COLO829 (cell line): ENCODE results near the gene TDRD3.

Experiments
- DNase-seq: peaks from one replicate; pipeline ENCODE4 v3.0.0; 2012; ENCODE audit warnings: low spot score

Gene TDRD3

DNA sequence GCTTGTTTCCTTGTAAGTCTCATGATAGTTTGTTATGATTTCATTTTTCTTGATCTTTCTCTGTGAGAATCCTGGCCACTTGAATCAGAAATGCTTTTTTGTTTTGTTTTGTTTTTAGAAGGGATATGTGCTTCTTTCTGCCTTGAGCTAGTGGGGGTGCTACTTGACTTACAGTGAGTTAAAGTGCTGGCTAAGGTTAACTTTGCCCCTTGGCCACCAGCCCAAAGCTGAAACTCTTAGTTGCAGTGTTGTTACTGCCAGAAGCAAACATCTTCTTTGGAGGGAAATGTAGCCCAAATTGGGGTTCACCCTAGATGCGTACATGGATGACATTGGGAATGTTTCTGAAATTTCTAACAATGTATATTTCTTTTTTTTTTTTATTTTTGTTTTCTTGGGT is 57.4 kb downstream of the TDRD3 start:
- DNase-seq: no peak

DNA sequence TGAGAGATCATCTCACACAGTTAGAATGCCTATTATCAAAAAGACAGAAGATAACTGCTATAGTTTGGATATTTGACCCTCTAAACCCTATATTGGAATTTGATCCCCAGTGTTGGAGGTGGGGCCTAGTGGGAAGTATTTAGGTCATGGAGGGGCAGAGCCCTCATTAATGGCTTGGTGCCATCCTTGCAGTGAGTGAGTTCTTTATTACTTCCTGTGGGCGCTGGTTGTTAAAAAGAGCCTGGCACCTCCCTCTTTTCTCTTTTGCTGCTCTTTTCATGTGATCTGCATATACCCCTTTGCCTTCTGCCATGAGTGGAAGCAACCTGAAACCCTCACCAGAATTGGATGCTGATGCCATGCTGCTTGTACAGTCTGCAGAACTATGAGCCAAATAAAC is 66.8 kb downstream of the TDRD3 start:
- DNase-seq: no peak

DNA sequence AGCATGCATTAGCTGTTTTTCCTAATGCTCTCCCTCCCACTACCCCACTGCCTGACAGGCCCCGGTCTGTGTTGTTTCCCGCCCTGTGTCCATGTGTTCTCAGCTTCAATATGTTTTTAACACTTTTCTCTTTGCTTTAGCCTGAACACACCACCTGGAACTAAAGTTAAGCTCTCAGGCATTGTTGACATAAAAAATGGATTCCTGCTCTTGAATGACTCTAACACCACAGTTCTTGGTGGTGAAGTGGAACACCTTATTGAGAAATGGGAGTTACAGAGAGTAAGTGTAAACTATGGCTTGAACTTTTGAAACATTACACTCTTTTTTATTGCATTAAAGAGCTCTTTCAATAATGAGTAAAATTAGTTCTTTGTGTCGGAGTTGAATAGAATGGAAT is 70.1 kb downstream of the TDRD3 start:
- DNase-seq: no peak

DNA sequence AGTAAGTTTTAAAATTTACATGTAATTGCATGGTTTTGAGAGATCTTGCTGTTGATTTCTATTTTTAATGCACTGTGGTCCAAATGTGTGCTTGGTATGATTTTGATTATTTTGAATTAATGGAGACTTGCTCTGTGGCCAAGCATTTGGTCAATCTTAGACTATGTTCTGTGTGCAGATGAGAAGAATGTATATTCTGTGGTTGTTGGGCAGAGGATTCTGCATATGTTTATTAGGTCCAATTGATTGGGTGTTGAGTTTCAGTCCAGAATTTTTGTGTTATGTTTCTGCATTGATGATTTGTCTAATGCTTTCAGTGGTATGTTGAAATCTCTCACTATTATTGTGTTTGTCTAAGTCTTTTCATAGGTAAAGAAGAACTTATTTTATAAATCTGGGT is 82.3 kb downstream of the TDRD3 start:
- no peak for DNase-seq

DNA sequence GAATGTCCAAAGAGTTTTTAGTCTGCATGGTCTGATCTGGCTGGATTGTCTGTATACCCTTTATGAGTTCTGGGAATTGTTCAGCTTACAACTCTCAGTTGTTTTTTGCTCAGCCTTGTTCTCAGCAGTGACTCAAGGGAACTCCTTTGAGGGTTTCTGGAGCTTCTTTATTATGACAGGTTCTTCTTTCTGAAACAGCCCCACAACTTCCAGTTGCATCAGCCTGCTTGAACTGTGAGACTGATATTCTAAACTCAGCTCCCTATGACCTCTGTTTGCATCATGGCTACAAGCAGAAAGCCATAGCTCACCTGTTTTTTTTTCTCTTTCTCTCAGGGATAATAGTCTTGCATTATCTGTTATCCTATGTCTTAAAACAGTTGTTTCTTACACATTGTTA is 85.0 kb downstream of the TDRD3 start:
- no peak for DNase-seq

DNA sequence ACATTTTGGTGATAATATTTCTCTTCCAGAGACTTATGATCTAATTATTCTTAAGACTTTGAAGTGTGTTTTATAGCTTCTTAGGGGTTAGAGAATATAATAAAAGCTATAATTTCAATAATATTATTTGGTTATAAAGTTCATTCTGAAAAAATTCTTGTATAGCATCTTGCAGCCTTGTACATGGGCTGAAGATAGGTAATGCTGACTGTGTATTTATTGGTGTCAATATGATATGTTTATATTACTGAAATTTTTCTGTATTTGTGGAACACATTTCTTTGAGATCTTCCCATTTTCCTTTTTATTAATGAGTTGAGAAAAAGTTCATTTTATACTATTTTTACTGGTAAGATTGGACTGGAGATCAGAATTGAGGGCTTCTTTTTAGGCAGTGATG is 87.8 kb downstream of the TDRD3 start:
- DNase-seq: no peak

DNA sequence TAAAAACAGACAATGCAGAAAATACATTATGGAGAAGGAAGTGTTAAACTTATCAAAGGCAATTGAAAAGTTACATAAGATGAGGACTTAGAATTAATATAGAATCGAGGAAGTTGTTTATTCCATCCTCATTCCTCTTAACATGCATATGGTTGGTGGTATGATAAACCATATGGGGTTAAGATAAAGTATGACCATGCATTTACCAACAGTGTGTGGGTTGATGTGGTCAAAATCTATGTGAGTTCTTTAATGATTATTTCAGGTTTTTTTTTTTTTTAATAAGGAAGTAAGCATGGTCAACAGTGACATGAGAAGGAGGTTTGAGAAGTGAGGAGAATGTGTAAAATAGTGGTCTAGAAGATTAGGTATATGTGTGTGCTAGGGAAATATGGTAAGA is 94.5 kb downstream of the TDRD3 start:
- DNase-seq: no peak

DNA sequence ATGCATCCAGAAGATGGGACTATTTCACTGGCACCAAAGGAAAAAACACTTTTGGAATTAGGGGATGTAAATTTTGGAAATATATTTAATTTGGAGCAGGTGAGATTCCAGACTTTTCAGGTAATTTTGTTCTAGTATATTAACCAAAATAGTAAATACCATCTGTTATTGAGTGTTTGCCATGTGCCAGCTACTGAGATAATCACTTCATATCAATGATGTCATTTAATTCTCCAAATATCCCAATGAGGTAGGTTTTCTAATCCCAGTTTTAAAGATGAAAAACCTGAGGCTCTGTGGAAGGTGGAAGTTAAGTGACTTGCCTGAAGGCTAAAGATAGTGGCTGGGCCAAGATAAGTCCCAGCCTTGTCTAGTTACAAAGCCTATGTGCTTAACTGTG is 95.2 kb downstream of the TDRD3 start:
- no peak for DNase-seq

DNA sequence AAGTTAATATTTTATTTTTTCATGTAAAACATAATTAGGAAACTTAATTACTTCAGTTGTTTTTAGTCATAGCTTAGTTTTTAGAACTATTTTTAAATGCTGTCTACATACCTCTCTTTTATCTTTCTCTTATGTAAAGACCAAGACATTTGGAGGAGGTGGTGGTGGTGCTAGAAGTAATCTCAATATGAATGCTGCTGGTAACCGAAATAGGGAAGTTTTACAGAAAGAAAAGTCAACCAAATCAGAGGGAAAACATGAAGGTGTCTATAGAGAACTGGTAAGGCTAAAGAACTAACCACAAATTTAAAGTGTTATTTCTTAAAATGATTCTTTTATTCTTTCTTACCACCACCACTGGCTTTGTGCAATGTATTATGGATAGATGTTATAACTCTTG is 97.3 kb downstream of the TDRD3 start:
- no peak for DNase-seq

DNA sequence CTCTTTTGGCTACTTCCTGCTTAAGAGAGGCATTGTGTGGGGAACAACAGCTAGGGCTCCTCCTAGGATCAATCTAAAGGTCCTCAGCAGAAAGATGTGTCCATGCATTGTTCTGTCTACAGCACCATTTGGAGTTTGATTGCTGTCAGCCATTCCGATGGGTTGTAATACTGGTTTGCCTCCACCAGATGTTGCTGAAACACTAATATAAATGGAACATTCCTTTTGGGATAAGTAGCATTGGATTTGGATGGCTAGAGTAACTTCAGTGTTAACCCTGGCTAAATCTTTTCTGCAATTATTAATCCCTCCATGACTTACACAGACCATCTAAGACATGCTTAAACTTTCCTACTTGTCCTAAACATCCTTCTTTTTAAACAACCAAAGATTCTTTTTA is 104.2 kb downstream of the TDRD3 start:
- no peak for DNase-seq

DNA sequence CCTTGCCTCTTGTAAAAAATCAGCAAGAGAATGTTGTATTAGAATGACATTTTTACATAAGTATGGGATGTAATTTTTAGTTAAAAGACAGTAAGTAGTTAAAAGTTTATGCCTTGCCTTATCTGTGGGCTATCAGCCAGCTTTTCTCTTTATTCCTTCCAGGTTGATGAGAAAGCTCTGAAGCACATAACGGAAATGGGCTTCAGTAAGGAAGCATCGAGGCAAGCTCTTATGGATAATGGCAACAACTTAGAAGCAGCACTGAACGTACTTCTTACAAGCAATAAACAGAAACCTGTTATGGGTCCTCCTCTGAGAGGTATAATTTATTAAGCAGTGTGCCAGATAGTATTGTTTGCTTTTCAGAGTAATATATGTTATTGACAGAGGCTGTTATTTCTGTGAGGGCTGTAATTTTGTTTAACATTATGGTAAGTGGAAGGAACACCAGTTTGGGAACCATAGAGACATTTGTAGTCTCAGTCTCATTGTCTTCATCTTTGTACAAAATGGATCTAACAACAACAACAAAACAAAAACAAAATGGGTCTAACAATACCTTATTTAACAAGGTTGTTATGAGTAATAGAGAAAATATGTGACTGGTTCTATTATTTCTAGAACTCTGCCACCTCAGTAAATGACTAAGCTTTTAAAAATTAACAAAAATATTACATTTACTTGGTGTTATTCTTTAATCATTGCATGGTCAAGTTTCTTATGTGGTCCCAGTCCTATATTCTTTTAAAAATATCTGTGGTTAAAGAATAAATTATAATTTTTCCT is 112.8 kb downstream of the TDRD3 start:
- DNase-seq: no peak

DNA sequence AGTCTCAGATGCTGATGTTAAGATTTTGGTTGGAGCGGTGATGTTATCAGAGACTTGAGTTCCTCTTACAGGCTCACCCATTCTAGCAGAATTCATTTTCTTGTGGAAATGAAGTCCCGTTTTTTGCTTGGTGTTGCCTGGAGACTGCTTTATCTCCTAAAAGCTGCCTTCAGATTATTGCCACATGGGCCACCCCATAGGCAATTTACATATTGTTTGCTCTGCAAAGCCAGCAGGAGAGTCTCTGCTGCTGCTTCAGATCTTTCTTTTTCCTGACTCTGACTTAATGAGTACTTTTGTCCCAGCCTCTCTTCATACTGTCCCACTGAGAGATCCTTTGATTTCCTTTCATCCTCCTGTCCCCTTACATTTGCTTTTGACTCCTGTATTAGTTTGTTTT is 114.6 kb downstream of the TDRD3 start:
- no peak for DNase-seq

DNA sequence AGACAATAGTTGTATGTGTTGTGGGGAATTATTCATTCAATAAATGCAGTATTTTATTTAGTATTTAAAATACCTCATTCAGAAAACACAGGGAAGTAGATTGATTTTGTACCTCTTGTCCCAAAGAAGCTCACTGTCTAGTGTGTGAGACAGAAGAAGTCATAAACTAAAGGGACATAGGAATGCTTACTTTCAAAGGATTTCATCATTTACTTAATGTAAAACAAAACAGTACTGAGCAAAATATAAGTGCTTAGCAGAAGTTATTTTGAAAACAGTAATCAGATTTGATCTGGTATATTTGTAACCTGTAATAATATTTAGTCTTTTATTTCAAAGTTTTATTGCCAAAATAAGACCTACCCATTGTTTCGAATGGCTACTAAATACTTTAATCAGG is 117.9 kb downstream of the TDRD3 start:
- no peak for DNase-seq

DNA sequence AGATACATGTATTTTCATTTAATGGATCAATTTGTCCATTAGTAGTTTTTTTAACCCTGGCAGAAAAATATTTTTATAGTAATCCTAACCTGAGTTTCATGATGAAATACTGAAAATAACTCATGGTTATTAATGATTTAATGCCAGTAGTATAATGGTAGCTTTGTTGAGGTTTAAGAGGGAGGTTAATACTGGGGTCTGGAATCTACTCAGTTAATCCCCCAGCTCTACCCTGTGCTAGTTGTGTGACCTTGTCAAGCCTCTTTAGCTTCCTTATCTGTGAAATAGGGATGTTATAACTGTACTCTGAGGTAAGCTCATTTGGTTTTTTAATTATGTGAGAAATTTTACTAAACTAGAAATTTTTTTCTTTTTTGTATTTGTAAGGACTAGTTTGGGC is 122.5 kb downstream of the TDRD3 start:
- DNase-seq: no peak

DNA sequence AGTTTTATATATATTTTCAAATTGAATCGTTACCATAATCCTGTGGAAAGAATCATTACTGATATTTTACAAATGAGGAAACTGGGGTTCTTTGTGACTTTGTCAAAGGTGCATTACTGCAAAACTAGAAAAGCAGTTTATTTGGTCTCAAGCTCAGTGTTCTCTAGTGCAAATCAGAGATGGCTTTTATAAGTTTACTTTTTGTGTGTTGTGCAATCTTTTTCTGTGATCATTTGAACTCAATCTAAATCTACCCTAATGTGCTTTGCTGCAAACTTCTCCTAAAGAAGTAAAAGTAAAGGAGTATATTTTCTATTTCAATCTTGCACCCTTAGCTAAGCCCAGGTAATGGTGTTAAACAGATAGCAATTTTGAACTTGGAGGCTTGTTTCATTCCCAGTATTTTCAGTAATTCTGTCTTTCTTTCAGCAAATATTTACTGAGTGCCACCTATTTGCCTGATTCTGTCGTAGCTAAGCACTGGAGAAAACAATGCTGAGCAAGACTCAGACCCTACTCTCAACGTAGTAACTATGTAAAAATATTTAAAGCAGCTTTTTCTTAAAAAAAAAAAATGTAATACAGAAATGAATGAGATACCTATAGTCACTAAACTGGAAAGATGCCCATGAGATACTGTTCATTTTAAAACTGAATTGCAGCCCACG is 124.0 kb downstream of the TDRD3 start:
- DNase-seq: no peak

DNA sequence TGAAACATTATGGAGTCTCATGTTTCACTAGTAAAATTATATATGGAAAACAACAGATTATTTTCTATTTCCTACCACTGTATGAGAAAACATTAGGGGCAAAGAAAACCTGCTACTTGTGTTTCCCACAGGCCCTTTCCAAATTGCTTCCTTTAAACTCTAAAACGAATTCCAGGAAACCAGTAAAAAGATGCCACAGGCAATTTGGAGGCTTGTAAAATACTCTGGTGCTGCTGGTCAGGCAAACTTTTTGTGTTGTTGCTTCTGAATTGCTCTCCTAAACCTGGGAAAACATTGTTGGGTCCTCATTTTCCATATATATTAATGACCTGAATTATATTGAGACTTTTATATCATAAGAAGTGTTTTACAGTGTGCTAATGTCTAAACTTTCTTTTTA is 141.5 kb downstream of the TDRD3 start:
- DNase-seq: no peak

DNA sequence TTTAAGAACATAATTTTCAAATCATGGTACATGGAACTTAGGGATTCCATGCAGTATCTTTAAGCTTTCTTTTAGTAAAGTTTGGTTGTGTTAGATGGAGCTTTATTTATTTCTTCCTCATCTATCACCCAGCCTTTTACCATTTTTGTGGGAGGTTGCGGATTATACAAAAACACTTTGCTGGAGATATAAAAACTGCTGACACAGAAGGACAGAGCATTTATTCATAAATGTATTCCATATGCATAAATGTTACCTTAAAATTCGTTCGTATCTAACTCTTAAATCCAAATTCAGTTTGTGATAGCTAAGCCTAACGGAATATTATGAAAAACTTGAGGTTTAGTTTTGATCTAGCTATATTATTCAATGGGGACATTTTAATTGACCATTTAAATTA is 143.3 kb downstream of the TDRD3 start:
- DNase-seq: no peak

DNA sequence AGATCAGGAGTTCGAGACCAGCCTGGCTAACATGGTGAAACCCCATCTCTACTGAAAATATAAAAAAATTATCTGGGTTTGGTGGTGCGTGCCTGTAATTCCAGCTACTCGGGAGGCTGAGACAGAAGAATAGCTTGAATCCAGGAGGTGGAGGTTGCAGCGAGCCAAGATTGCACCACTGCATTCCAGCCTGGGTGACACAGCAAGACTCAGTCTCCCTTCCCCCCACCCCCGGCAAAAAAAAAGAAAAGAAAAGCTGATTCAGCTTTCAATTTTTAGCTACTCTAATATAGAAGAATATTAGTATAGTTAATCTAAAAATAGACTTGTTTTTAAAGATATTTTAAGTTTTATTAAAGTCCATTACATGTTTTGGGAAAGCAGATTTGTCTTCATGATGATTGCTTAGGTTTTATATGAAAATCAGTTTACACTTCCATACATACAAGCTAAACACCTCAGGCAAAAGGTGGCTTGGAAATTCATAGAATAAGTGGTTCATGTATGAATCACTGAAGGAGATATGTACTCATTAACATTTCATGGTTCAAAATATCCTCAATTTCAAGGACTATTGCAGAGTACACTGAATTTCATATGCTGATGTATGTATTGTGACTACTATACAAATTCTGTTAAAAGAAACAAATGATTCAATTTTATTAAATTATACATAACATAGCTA is 165.2 kb downstream of the TDRD3 start:
- no peak for DNase-seq

DNA sequence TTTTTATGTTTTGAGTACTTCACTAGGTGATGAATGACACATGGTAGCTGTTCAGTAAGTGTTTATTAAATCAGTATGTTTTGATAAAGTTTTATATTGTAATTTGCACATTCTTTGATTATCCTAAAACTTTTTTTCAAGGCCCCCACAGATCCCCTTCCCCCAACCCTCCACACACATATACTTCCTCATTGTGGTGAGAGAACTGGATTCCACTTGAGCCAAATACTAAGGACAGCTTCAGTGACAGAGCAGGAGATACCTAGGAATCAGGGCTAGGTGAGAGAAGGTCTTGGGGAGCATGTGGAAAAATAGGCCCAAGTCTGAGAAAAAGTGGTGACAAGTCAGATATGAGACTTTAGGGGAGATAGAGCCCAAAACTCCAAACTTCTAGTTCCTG is 174.6 kb downstream of the TDRD3 start:
- no peak for DNase-seq

DNA sequence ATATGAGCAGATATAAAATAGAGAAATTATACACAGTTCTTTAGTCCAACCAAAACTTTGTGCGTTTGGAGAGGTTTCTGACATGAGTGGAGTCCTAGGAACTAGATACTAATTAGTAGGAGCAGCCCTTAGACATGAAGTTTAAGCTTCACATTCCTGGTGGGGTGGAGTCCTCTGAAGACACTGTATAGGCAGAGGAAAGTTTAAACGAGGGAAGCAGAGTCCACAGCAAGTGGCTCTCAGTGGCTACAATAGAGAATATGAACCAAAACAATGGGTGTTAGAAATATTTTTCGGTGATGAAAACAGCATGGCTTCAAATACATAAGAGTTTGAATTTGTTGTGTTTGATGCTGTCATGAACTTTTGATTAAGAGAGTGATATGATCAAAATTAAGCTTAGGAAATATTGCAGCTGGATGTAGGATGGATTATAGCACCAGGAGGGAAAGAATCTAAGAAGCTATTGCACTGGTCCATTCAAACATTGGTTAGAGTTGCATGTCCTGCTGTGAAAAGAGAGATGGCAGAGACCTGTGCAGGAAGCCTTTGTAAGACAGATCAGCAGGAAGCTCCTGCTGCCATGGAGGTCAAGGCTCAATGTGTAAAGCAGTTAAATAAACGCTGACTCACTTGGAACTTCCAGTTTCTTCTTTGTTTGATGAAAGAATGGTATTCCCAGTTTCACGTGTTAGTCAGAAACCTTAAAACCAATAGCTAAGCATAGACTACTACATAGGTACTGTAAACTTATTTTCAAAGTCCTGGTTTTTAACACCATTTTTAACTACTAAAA is 175.2 kb downstream of the TDRD3 start:
- DNase-seq: no peak

DNA sequence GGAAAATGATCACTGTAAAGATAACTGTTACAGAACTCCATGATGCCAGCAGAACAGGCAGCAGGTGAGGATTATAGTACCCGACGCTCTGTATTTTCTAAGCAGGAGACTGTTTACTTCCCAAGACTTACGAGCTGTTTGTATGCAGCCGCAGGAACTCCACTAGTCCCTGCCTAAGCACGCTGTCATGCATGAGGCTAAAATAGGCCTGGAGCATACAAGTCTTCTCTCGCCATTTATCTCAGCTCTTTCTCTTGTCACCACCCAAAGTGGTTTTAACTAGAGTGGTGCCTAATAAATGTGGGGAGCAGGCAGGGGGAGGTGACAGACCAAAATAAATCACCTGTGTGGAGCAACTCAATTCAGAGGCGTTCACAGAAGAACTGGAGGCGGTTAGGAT is 175.8 kb downstream of the TDRD3 start:
- DNase-seq: no peak

DNA sequence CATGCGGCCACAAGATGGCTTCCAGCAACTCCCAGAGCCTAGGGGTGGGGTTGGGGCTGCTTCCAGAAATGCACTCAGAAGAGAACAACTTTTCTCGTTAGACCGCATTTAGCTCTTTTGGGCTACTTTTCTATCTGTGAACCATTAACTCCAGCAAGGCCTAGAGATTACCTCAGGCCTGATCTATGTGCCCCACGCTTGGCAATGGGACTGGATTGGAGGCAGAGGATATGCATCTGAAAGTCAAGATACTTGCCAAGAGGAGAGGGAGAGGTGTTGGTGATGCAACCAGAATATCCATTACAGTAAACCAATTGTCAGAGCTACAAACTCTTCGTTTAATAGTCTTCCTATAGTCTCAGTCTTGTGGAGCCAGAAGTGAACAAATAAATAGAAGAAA is 177.7 kb downstream of the TDRD3 start:
- DNase-seq: no peak

DNA sequence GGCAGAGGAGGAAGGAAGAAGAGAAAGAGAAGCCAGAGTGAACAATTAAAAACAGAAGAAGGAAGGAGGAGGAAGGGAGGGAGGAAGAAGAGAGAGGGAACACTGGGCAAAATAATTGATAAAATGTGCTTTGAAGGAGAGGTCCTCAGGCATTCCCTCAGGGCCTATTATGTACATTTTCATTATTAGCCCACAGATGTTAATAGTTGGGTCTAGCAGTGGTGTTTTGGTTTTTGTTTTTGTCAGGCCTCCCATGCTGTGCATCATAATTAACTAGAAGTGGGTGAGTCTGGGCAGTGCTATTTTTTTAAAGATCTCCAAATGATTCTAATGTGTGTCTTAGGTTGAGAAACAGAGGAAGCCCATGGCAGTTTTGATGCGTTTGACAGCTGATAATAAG is 178.1 kb downstream of the TDRD3 start:
- DNase-seq: no peak
